ENCODE results near the gene DTHD1. TPM values are rescaled to one million over a fixed set of nuclear protein-coding genes. Genes with fewer than 3 reads are reported as not detected.

The DTHD1 gene
- total RNA-seq, 1 donor from 2014 or later = not detected

DNA sequence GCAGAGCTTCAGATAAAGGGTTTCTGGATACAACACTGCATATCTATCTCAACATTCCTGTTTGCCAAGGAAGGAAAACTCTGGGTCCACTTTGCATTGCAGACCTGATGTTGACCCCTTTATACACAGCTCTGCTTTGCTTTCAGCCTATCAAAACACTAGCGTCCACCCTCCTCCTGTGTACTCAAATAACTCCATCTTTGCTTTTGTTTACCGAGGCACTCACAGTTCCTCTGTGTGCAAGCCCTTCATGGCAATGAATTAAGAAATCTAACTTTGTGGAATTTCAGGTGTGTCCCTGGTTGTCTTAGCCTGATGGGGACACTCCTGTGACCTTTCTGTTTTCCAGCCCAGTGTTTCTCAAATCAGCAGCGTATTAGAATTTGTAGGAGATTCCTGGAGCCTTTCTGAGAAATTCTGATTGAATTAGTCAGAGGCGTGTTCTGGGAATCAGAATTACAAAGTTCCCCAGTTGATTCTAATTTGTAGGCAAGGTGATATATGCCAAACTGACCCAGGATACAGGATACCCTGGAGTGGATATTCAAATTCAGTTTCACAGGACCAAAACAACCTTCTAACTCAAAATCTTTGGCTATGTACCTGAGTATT, 68.6 kb downstream of the DTHD1 start:
- Mint-ChIP-seq H3K4me1 (ENCODE audit: unreplicated experiment) (peaks cover 11% of the 10 kb centered on the region), H3K27me3 (ENCODE audit: unreplicated experiment) (no peaks in the 10 kb centered on the region), H3K36me3 (ENCODE audit: low read depth, unreplicated experiment) (no peaks in the 10 kb centered on the region), H3K9me3 (ENCODE audit: unreplicated experiment) (no peaks in the 10 kb centered on the region), H3K4me3 (ENCODE audit: unreplicated experiment) (no peak overlapping the region), H3K27ac (ENCODE audit: unreplicated experiment) (no peak overlapping the region)
- TF ChIP-seq, protein P1, sequence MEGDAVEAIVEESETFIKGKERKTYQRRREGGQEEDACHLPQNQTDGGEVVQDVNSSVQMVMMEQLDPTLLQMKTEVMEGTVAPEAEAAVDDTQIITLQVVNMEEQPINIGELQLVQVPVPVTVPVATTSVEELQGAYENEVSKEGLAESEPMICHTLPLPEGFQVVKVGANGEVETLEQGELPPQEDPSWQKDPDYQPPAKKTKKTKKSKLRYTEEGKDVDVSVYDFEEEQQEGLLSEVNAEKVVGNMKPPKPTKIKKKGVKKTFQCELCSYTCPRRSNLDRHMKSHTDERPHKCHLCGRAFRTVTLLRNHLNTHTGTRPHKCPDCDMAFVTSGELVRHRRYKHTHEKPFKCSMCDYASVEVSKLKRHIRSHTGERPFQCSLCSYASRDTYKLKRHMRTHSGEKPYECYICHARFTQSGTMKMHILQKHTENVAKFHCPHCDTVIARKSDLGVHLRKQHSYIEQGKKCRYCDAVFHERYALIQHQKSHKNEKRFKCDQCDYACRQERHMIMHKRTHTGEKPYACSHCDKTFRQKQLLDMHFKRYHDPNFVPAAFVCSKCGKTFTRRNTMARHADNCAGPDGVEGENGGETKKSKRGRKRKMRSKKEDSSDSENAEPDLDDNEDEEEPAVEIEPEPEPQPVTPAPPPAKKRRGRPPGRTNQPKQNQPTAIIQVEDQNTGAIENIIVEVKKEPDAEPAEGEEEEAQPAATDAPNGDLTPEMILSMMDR (IDR thresholded peaks at IDR 0.05; ENCODE audit: unreplicated experiment) = no peak
- DNase-seq (ENCODE audit: low spot score) = no peak

DNA sequence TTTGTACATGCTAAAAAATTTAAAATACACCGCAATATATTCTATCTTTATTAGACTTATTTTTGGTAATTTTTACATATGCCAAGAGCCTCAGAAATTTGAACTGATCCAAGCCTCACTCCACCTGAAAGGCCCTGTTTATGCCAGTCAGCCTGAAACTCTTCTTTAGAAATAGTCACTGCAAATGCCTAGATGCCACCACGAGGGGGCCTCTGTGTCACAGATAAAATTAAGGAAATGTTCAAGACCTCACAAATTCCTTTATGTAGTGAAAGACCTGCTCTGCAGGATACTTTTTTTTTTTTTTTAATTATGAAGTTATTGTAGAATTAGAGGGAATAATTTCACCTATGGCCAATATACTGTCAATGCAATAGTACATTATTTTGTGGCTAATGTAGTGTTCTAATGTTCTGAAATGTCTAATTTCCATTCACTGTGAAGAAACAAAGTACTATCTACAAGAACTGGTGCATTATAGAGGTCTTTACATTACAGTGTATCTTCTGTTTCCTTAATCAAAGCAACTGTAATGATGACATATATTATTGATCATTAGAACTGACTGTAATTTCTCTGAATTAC, 69.8 kb downstream of the DTHD1 start:
- no peaks in the 10 kb centered on the region for H3K27me3 Mint-ChIP-seq (ENCODE audit: unreplicated experiment)
- H3K4me3 Mint-ChIP-seq (ENCODE audit: unreplicated experiment) = no peak overlapping the region
- peak; percentile 62 for DNase-seq (ENCODE audit: low spot score)
- H3K4me1 Mint-ChIP-seq (ENCODE audit: unreplicated experiment) = peaks cover 11% of the 10 kb centered on the region
- no peaks in the 10 kb centered on the region for H3K36me3 Mint-ChIP-seq (ENCODE audit: low read depth, unreplicated experiment)
- TF ChIP-seq, protein P1 (IDR thresholded peaks at IDR 0.05; ENCODE audit: unreplicated experiment) = peak; percentile 84
- no peak overlapping the region for H3K27ac Mint-ChIP-seq (ENCODE audit: unreplicated experiment)
- H3K9me3 Mint-ChIP-seq (ENCODE audit: unreplicated experiment) = no peaks in the 10 kb centered on the region

DNA sequence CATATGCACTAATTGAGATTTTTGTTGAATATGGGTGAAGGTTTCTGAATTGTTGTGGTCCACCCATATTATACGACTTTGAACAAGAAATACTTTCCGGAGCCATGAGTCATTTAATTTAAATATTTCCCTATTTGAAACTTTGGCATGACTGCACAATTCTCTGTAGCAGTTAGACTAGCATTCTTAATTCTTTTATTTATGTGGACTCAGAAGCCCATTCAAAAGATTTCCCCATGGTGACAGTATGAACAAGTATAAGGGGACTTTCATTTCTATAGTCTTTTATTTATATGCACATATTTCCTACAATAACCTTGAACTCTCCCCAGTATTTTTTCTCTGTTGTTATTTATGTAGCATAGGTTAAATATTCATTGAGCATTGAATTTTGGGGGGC, 72.6 kb downstream of the DTHD1 start:
- TF ChIP-seq, protein P1 (IDR thresholded peaks at IDR 0.05; ENCODE audit: unreplicated experiment) = no peak
- no peak overlapping the region for H3K27ac Mint-ChIP-seq (ENCODE audit: unreplicated experiment)
- H3K27me3 Mint-ChIP-seq (ENCODE audit: unreplicated experiment) = no peaks in the 10 kb centered on the region
- H3K9me3 Mint-ChIP-seq (ENCODE audit: unreplicated experiment) = no peaks in the 10 kb centered on the region
- no peak overlapping the region for H3K4me3 Mint-ChIP-seq (ENCODE audit: unreplicated experiment)
- peaks cover 11% of the 10 kb centered on the region for H3K4me1 Mint-ChIP-seq (ENCODE audit: unreplicated experiment)
- no peak for DNase-seq (ENCODE audit: low spot score)
- no peaks in the 10 kb centered on the region for H3K36me3 Mint-ChIP-seq (ENCODE audit: low read depth, unreplicated experiment)

DNA sequence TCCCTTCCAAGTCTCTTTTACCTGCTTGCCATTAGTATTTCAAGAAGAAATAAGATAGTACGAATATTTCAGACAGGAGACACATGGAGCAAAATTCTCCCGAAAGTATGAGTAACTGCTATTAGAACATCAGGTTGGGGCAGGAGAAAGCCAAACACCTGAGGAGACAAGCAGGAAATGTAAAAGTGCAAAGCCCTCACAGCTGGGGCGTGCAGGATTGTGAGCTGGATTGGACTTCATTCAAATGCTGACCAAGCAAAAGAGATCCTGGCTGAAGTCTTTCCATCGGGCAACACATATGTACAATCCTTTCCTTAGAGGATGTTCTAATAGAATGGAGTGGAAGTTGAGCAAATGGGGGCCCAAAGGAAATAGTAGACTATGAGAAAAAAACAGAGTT, 76.8 kb downstream of the DTHD1 start:
- no peak for DNase-seq (ENCODE audit: low spot score)
- Mint-ChIP-seq H3K27me3 (ENCODE audit: unreplicated experiment) (no peaks in the 10 kb centered on the region), H3K36me3 (ENCODE audit: low read depth, unreplicated experiment) (no peaks in the 10 kb centered on the region), H3K4me3 (ENCODE audit: unreplicated experiment) (no peak overlapping the region), H3K9me3 (ENCODE audit: unreplicated experiment) (no peaks in the 10 kb centered on the region), H3K27ac (ENCODE audit: unreplicated experiment) (no peak overlapping the region), H3K4me1 (ENCODE audit: unreplicated experiment) (no peaks in the 10 kb centered on the region)
- TF ChIP-seq, protein P1 (IDR thresholded peaks at IDR 0.05; ENCODE audit: unreplicated experiment) = no peak

DNA sequence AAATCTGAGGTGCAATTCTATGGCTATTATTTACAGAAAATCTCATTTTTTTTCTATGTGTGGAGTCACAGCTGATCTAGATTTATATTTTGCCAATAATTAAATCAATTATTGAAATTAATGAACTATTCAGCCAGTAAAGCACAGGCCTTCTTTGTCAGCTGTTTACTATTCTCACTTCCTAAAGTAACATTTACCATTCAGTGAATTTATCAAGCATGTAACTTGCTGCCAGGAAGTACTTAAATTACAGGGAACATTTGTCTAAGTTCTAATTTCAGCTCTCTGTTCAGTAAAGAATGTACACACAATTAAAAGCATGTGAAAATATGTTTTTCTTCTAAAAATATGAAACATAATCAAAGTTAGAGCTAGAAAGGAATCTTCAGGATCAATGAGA, 79.3 kb downstream of the DTHD1 start:
- Mint-ChIP-seq H3K36me3 (ENCODE audit: low read depth, unreplicated experiment) (no peaks in the 10 kb centered on the region), H3K27ac (ENCODE audit: unreplicated experiment) (no peak overlapping the region), H3K9me3 (ENCODE audit: unreplicated experiment) (no peaks in the 10 kb centered on the region), H3K4me3 (ENCODE audit: unreplicated experiment) (no peak overlapping the region), H3K27me3 (ENCODE audit: unreplicated experiment) (no peaks in the 10 kb centered on the region), H3K4me1 (ENCODE audit: unreplicated experiment) (no peaks in the 10 kb centered on the region)
- no peak for DNase-seq (ENCODE audit: low spot score)
- TF ChIP-seq, protein P1 (IDR thresholded peaks at IDR 0.05; ENCODE audit: unreplicated experiment) = no peak

Measured in endothelial cell (in vitro differentiated cells).